Measurements from ENCODE around the gene FUBP1. TPM values are rescaled to one million over a fixed set of nuclear protein-coding genes. Genes with fewer than 3 reads are reported as not detected.
A peak's percentile ranks its signal among the peaks of the same experiment; 100 is the strongest.

The FUBP1 gene
- total RNA-seq, 2 experiments from 2014 or later, result 220 to 222 TPM

- CTCF ChIA-PET, result interaction anchor here (0.6 kb wide), 1 partner anchor 184 kb away, joined by 3 read pairs; no protein-coding TSS in a partner anchor
- Mint-ChIP-seq H3K27ac (no peak overlapping the region), H3K27me3 (no peaks in the 10 kb centered on the region), H3K4me1 (peaks cover 27% of the 10 kb centered on the region), H3K36me3 (peaks cover 57% of the 10 kb centered on the region), H3K4me3 (no peak overlapping the region), H3K9me3 (ENCODE audit: low read depth) (no peaks in the 10 kb centered on the region)
- no peak for ATAC-seq
- DNase-seq, result no peak
These were observed 24.4 kb downstream of the FUBP1 start for GRCh38 chr1:77954521-77954920.

- Mint-ChIP-seq H3K36me3 (peaks cover 53% of the 10 kb centered on the region), H3K4me1 (peaks cover 30% of the 10 kb centered on the region), H3K27ac (no peak overlapping the region), H3K9me3 (ENCODE audit: low read depth) (no peaks in the 10 kb centered on the region), H3K4me3 (no peak overlapping the region), H3K27me3 (no peaks in the 10 kb centered on the region)
- DNase-seq, result no peak
- ATAC-seq, result no peak
- CTCF ChIA-PET, result no interaction called here
These were observed 25.0 kb downstream of the FUBP1 start for GRCh38 chr1:77953907-77954306.

- peak overlapping the region; percentile 61 for H3K27ac Mint-ChIP-seq
- peaks cover 39% of the 10 kb centered on the region for H3K4me1 Mint-ChIP-seq
- H3K36me3 Mint-ChIP-seq, result peaks cover 58% of the 10 kb centered on the region
- no peak overlapping the region for H3K4me3 Mint-ChIP-seq
- H3K9me3 Mint-ChIP-seq (ENCODE audit: low read depth), result no peaks in the 10 kb centered on the region
- CTCF ChIA-PET, result no interaction called here
- H3K27me3 Mint-ChIP-seq, result no peaks in the 10 kb centered on the region
- ATAC-seq (no peak), DNase-seq (no peak)
These were observed 27.5 kb downstream of the FUBP1 start for GRCh38 chr1:77951328-77951727.

GRCh38 chr1:77950873-77951272, 28.0 kb downstream of the FUBP1 start:
- Mint-ChIP-seq H3K4me1 (peaks cover 39% of the 10 kb centered on the region), H3K9me3 (ENCODE audit: low read depth) (no peaks in the 10 kb centered on the region)

GRCh38 chr1:77948841-77949424, 29.9 kb downstream of the FUBP1 start:
- Mint-ChIP-seq H3K27ac (no peak overlapping the region), H3K9me3 (ENCODE audit: low read depth) (no peaks in the 10 kb centered on the region), H3K4me3 (no peak overlapping the region), H3K27me3 (no peaks in the 10 kb centered on the region), H3K36me3 (peaks cover 56% of the 10 kb centered on the region), H3K4me1 (peaks cover 33% of the 10 kb centered on the region)
- CTCF ChIA-PET, result interaction anchor here (0.7 kb wide), 1 partner anchor 219 kb away, joined by 3 read pairs; no protein-coding TSS in a partner anchor
- no peak for ATAC-seq
- DNase-seq, result no peak

More at GRCh38 chr1:77950873-77951272, 28.0 kb downstream of the FUBP1 start:
- ATAC-seq (no peak), DNase-seq (no peak)
- H3K27ac Mint-ChIP-seq, result peak overlapping the region; percentile 61
- peaks cover 58% of the 10 kb centered on the region for H3K36me3 Mint-ChIP-seq
- CTCF ChIA-PET, result no interaction called here
- H3K4me3 Mint-ChIP-seq, result no peak overlapping the region
- H3K27me3 Mint-ChIP-seq, result no peaks in the 10 kb centered on the region

GRCh38 chr1:77945345-77945744, 33.5 kb downstream of the FUBP1 start:
- peaks cover 53% of the 10 kb centered on the region for H3K36me3 Mint-ChIP-seq
- no peak for DNase-seq

GRCh38 chr1:77942400-77943140, 36.3 kb downstream of the FUBP1 start:
- H3K9me3 Mint-ChIP-seq (ENCODE audit: low read depth), result no peaks in the 10 kb centered on the region
- CTCF ChIA-PET, result interaction anchor here (0.6 to 1.4 kb wide), 2 partner anchors 22 to 210 kb away, joined by 3 read pairs; no protein-coding TSS in a partner anchor
- no peaks in the 10 kb centered on the region for H3K27me3 Mint-ChIP-seq
- H3K36me3 Mint-ChIP-seq, result peaks cover 48% of the 10 kb centered on the region
- H3K4me3 Mint-ChIP-seq, result no peak overlapping the region
- H3K27ac Mint-ChIP-seq, result no peak overlapping the region
- no peak for ATAC-seq
- H3K4me1 Mint-ChIP-seq, result peaks cover 5% of the 10 kb centered on the region
- DNase-seq, result no peak

More at GRCh38 chr1:77945345-77945744, 33.5 kb downstream of the FUBP1 start:
- Mint-ChIP-seq H3K4me1 (peaks cover 20% of the 10 kb centered on the region), H3K9me3 (ENCODE audit: low read depth) (no peaks in the 10 kb centered on the region), H3K27me3 (no peaks in the 10 kb centered on the region), H3K27ac (no peak overlapping the region), H3K4me3 (no peak overlapping the region)
- no peak for ATAC-seq
- CTCF ChIA-PET, result no interaction called here

GRCh38 chr1:77940921-77941570, 37.8 kb downstream of the FUBP1 start:
- Mint-ChIP-seq H3K27me3 (no peaks in the 10 kb centered on the region), H3K36me3 (peaks cover 40% of the 10 kb centered on the region), H3K4me1 (peaks cover 2% of the 10 kb centered on the region), H3K27ac (no peak overlapping the region), H3K4me3 (no peak overlapping the region), H3K9me3 (ENCODE audit: low read depth) (no peaks in the 10 kb centered on the region)
- DNase-seq (no peak), ATAC-seq (no peak)
- CTCF ChIA-PET, result interaction anchor here (1.0 kb wide), 1 partner anchor 26 kb away, joined by 3 read pairs; no protein-coding TSS in a partner anchor

GRCh38 chr1:77938651-77939050, 40.2 kb downstream of the FUBP1 start:
- H3K36me3 Mint-ChIP-seq, result peaks cover 29% of the 10 kb centered on the region
- CTCF ChIA-PET, result no interaction called here
- H3K4me3 Mint-ChIP-seq, result no peak overlapping the region
- H3K27ac Mint-ChIP-seq, result no peak overlapping the region
- H3K27me3 Mint-ChIP-seq, result no peaks in the 10 kb centered on the region
- H3K9me3 Mint-ChIP-seq (ENCODE audit: low read depth), result no peaks in the 10 kb centered on the region
- DNase-seq (no peak), ATAC-seq (no peak)
- no peaks in the 10 kb centered on the region for H3K4me1 Mint-ChIP-seq

- ATAC-seq (no peak), DNase-seq (no peak)
- H3K4me1 Mint-ChIP-seq, result peaks cover 21% of the 10 kb centered on the region
- H3K9me3 Mint-ChIP-seq (ENCODE audit: low read depth), result no peaks in the 10 kb centered on the region
- peaks cover 7% of the 10 kb centered on the region for H3K36me3 Mint-ChIP-seq
- H3K4me3 Mint-ChIP-seq, result no peak overlapping the region
- CTCF ChIA-PET, result no interaction called here
- no peak overlapping the region for H3K27ac Mint-ChIP-seq
- H3K27me3 Mint-ChIP-seq, result peaks cover 5% of the 10 kb centered on the region
These were observed 49.1 kb downstream of the FUBP1 start for GRCh38 chr1:77929806-77930205.

- CTCF ChIA-PET, result no interaction called here
- H3K36me3 Mint-ChIP-seq, result peaks cover 7% of the 10 kb centered on the region
These were observed 51.5 kb downstream of the FUBP1 start for GRCh38 chr1:77927414-77927813.

GRCh38 chr1:77926561-77927357, 52.1 kb downstream of the FUBP1 start:
- peaks cover 5% of the 10 kb centered on the region for H3K27me3 Mint-ChIP-seq
- H3K4me1 Mint-ChIP-seq, result peaks cover 21% of the 10 kb centered on the region
- H3K36me3 Mint-ChIP-seq, result peaks cover 7% of the 10 kb centered on the region
- H3K27ac Mint-ChIP-seq, result peak overlapping the region; percentile 75
- DNase-seq, result no peak
- CTCF ChIA-PET, result no interaction called here
- peak overlapping the region; percentile 78 for H3K4me3 Mint-ChIP-seq
- H3K9me3 Mint-ChIP-seq (ENCODE audit: low read depth), result no peaks in the 10 kb centered on the region
- peak; percentile 45 for ATAC-seq

More at GRCh38 chr1:77927414-77927813, 51.5 kb downstream of the FUBP1 start:
- Mint-ChIP-seq H3K27ac (no peak overlapping the region), H3K9me3 (ENCODE audit: low read depth) (no peaks in the 10 kb centered on the region), H3K4me1 (peaks cover 21% of the 10 kb centered on the region), H3K27me3 (peaks cover 5% of the 10 kb centered on the region), H3K4me3 (peak overlapping the region; percentile 78)
- no peak for DNase-seq
- ATAC-seq, result no peak

GRCh38 chr1:77925956-77926355, 52.9 kb downstream of the FUBP1 start:
- peaks cover 7% of the 10 kb centered on the region for H3K36me3 Mint-ChIP-seq
- no peak overlapping the region for H3K27ac Mint-ChIP-seq
- peak overlapping the region; percentile 78 for H3K4me3 Mint-ChIP-seq
- peaks cover 5% of the 10 kb centered on the region for H3K27me3 Mint-ChIP-seq
- H3K4me1 Mint-ChIP-seq, result peaks cover 21% of the 10 kb centered on the region
- H3K9me3 Mint-ChIP-seq (ENCODE audit: low read depth), result no peaks in the 10 kb centered on the region
- no peak for ATAC-seq
- CTCF ChIA-PET, result no interaction called here
- no peak for DNase-seq

Data from activated CD8-positive, alpha-beta memory T cell treated with anti-CD3 and anti-CD28 coated beads, Interleukin-2, amount 10 ng/mL, durations not matched to agents 7 days and 5 days (primary cell).